HEK293T (cell line): ENCODE data around the gene PAPPA.

ENCODE experiments used
- BHLHE40 ChIP-seq: fragments of 450-650 bp; IDR thresholded peaks from 2 replicates; pipeline ENCODE4 v1.6.1; 2016; ENCODE audit warnings: mild to moderate bottlenecking, moderate library complexity, borderline replicate concordance
- ELF4 ChIP-seq: fragments of 450-650 bp; IDR thresholded peaks from 2 replicates; pipeline ENCODE4 v1.6.1; 2017; ENCODE audit warnings: antibody characterized with exemption
- FOXK2 ChIP-seq: fragments of 450-650 bp; IDR thresholded peaks from 2 replicates; pipeline ENCODE4 v1.6.1; 2016; ENCODE audit warnings: mild to moderate bottlenecking
- HDGF ChIP-seq: fragments of 450-650 bp; IDR thresholded peaks from 2 replicates; pipeline ENCODE4 v1.6.1; 2017; ENCODE audit warnings: antibody characterized with exemption, borderline replicate concordance
- L3MBTL2 ChIP-seq: fragments of 450-650 bp; conservative IDR thresholded peaks from 2 replicates; pipeline ENCODE4 v1.6.1; 2016; ENCODE audit warnings: mild to moderate bottlenecking
- PKNOX1 ChIP-seq: fragments of 450-650 bp; IDR thresholded peaks from 2 replicates; pipeline ENCODE4 v1.6.1; 2016
- SP1 ChIP-seq: fragments of 450-650 bp; IDR thresholded peaks from 2 replicates; pipeline ENCODE4 v1.6.1; 2017
- SUZ12 ChIP-seq: fragments of 450-650 bp; IDR thresholded peaks from 2 replicates; pipeline ENCODE4 v1.6.1; 2016; ENCODE audit warnings: mild to moderate bottlenecking
- TARDBP ChIP-seq: fragments of 450-650 bp; IDR thresholded peaks from 2 replicates; pipeline ENCODE4 v1.6.1; 2016
- ZNF384 ChIP-seq: fragments of 450-650 bp; IDR thresholded peaks from 2 replicates; pipeline ENCODE4 v1.6.1; 2016

GRCh38 chr9:116165912-116166311 lies 12.3 kb downstream of the PAPPA start:
- TF ChIP-seq ELF4 (no peak), L3MBTL2 (no peak), SP1 (no peak), HDGF (no peak), BHLHE40 (no peak), ZNF384 (no peak), TARDBP (no peak), SUZ12 (no peak), FOXK2 (no peak), PKNOX1 (no peak)
